Islet precursor cell (in vitro differentiated cells): Measurements from ENCODE around the gene TDRD10.

Source experiments
- DNase-seq: peaks from one replicate; pipeline ENCODE4 v3.0.0-alpha.2; 2018

The TDRD10 gene

DNA sequence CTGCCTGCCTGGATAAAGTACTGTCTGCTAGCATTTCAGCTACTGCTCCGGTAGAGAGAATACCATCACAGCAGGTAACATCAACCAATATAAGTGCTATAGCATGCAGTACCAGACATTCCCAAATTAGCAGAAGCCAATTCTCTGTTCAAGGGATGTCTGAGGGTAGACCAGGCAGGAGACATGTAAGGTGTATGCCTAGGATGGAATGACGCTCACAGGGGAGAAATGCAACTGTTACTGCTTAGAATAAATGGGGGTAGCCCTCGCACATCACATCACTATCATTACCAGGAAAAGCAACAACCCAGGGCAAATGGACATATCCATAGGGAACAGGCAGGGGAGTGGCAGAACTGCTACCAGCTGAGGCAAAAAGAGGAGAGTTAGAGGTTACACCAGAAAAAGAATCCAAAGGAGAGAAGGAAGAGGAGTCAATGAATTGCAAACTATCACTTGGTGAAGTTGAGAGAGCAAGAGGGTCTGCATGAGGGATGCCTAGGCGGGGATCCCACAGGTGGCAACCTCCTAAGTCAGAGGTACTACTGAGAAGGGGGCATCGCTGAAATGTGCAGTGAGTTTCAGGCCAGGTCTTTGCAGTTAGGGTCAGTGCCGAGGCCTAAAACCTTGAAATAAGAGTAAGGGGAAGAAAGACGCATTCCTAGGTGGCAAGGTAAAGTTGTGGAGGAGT, 55.4 kb downstream of the TDRD10 start:
- no peak for DNase-seq

- DNase-seq, result peak; percentile 75
Measured at GRCh38 chr1:154557939-154558719, 56.1 kb downstream of the TDRD10 start, which contains the start of gene UBE2Q1. Gene UBE2Q1, minus strand, starts transcription at chr1:154558662. Its CDS starts 109 bp downstream, at chr1:154558553.

DNA sequence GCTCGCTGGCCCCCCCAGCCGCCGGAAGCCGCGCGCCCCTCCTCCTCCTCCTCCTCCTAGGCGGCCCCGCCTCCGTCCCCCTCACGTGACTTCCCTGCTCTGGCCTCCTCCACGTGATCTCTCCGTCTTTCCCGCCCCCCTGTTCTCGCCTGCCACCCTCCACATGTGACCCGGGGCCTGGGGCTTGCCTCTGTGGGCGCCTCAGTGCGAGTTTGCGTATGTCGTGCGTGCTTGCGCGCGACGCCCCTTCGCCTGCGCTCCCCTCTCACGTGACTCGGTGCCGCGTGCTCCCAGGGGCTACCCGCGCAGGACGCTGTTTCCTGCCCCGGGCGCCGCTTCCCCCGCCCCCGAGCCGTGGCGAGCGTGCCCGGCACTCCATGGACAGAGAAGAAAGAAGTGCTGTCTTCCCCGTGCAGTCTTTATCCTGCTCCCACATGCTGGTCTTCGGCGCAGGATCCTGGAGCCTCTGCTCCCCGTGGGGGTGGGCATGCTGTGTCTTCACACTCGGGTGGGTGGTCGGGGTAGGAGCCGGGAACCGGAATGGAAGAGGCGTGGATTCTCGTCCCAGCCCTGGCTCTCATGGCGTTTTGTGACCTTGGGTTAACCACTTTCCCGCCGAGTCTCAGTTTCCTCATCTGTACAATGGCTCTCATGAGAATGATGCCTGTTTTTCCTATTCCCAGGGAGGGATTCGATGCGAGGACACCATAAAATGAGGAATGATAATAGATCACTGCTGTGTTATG, 56.9 kb downstream of the TDRD10 start:
- DNase-seq, result peak; percentile 99

- peak; percentile 96 for DNase-seq
Measured at GRCh38 chr1:154559466-154560044, 57.5 kb downstream of the TDRD10 start.

DNA sequence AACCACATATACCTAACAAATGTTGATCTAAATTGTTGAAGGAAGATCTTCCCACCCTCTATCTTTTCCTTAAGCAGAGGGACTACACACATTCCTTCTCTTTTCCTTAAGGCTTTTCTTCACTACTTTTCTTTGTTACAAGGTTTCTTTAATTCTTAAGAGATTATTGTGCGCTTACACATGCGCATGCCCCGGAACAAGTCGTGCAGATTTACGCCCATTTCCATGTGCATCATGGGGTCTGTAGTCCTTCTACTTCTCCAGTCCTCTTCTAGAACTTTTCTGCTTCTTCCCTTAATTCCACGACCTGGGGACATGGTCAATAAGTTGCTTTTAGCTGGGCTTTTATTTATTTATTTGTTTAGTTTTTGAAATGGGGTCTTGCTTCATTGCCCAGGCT, 63.9 kb downstream of the TDRD10 start:
- no peak for DNase-seq

- DNase-seq, result peak; percentile 92
Measured at GRCh38 chr1:154567386-154568156, 65.6 kb downstream of the TDRD10 start, which contains the start of gene CHRNB2. Gene CHRNB2, plus strand, starts transcription at chr1:154567778. Its CDS starts 267 bp downstream, at chr1:154568045.

GRCh38 chr1:154568157-154568815, 66.3 kb downstream of the TDRD10 start:
- DNase-seq, result no peak

DNA sequence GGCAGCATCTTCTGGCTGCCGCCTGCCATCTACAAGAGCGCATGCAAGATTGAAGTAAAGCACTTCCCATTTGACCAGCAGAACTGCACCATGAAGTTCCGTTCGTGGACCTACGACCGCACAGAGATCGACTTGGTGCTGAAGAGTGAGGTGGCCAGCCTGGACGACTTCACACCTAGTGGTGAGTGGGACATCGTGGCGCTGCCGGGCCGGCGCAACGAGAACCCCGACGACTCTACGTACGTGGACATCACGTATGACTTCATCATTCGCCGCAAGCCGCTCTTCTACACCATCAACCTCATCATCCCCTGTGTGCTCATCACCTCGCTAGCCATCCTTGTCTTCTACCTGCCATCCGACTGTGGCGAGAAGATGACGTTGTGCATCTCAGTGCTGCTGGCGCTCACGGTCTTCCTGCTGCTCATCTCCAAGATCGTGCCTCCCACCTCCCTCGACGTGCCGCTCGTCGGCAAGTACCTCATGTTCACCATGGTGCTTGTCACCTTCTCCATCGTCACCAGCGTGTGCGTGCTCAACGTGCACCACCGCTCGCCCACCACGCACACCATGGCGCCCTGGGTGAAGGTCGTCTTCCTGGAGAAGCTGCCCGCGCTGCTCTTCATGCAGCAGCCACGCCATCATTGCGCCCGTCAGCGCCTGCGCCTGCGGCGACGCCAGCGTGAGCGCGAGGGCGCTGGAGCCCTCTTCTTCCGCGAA, 69.4 kb downstream of the TDRD10 start:
- DNase-seq, result no peak

- DNase-seq, result no peak
Measured at GRCh38 chr1:154571964-154572288, 69.9 kb downstream of the TDRD10 start.

DNA sequence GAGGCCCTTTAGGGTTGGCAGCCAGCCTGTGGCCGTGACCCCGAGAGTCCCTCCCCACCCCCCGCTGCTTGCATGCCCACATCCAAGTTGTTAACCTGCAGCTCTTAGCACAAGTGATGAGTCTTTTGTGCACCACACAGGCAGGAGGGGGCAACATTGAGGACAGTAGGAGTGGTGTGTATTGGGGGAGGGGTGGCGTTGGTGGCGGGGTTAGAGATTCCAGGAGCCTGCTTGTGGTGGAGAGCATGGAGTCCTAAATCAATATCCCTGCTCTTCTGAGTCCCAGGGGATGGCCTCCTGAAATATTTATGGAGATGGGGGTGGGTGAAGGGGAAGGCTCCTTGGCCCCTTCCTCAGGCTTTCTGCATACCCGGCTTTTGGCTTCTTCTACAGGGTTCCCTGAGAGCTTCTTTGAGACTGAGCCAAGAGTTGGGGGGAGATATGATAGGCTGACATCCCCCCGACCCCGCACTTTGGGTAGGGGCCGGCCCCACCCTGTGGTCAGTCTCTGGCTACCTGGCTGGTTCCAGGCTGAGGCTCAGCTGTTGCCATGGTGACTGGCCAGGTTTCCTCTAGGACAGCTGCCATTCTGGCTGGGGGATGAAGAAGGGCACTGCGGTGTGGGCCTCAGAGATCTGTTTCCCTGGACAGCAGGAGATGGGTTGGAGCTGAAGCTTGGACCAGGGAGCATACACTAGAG, 70.6 kb downstream of the TDRD10 start:
- no peak for DNase-seq

DNA sequence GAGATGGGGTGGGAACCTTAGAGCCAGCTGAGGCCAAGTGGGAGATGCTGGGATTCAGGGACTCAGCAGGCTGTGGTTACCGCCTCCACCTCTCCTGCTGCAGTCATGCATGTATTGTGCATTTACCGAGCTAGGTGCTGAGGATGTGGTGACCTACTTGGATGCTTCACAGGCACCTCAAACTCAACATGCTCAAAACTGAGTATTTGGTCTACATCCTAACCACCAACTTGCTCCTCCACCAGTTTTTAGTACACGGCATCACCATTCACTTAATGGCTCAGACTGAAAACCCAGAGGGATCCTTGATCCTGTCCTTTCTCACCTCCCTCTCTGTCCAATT, 71.1 kb downstream of the TDRD10 start:
- no peak for DNase-seq

GRCh38 chr1:154574716-154575115, 72.7 kb downstream of the TDRD10 start:
- no peak for DNase-seq

DNA sequence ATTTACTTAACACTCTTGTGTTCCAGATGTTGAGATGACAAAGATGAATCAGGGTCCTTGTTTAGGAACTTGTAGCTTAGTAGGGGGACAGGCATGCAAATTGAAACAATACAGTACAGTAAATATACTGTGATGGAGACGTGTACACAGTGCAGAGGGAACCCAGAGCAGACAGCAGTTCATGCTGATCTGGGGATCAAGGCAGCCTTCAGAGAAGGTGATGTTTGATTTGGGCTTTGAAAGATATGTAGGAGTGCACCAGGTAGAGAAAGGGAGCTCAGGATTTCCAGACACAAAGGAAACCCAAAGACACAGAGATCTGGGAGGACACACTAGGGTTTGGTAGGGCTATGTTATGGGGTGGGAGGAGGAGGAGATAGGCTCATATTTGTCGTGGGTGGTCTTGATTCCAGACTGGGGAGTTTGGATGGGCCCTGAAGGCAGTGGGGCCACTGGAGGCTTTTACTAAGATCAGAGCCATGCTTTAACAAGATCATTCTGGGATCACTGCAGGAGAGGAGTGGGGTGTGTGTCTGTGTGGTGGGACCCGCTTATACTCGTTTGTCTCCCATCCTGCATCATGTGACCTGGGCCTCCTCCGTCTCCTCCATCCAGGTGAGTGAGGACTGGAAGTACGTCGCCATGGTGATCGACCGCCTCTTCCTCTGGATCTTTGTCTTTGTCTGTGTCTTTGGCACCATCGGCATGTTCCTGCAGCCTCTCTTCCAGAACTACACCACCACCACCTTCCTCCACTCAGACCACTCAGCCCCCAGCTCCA, 73.3 kb downstream of the TDRD10 start:
- no peak for DNase-seq

GRCh38 chr1:154575951-154576566, 74.0 kb downstream of the TDRD10 start:
- no peak for DNase-seq

DNA sequence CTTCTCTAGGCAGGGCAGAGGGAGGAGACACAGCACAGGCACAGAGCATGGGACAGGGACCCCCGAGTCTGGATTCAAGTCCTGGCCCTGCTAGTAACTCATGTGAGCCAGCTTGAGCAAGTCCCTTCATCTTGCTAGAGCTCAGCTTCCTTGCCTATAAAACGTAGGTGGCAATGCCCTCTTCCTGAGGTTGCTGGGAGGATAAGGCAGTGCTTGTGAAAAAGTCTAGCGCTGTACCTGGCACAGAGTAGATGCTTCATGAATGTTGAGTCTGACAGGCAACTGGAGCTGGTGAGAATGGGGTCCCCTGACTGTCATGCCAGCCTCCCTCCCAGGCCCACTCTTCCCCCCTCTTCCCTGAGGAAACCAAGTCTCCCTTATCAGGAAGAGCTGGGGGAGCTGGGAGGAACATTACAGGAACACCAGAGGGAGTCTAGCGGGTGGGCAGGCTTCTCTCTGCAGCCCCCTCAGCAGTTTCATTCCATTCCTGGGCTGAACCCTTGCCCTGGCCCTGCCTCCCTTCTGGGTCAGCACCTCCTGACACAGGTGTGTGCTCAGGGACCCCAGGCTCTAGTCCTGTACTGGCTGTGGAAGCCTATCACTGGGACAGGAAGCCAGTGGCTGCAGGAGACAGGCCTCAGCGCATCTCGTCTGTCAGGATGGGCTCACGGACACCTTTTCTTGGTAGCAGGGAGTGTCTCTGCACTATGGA, 75.5 kb downstream of the TDRD10 start:
- no peak for DNase-seq

- DNase-seq, result no peak
Measured at GRCh38 chr1:154578058-154578418, 76.0 kb downstream of the TDRD10 start.

DNA sequence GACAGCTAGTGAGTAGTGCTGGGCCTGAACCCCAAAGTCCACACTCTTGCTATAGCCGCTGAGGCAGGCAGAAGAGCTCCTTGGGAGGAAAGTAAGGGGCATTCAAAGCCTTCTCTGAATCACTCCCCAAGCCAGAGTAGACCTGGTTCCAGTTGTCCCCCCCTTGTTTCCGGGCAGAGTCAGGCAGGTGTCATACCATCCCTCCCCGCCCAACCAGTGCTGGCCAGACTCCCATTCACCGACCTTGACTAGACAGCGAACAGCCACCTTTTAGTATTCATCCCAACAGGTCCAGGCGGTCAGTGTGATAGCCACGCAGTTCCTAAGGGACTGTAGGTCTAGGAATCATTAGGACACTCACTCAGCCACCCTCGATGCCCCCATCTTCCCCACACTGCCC, 77.4 kb downstream of the TDRD10 start:
- DNase-seq, result no peak

DNA sequence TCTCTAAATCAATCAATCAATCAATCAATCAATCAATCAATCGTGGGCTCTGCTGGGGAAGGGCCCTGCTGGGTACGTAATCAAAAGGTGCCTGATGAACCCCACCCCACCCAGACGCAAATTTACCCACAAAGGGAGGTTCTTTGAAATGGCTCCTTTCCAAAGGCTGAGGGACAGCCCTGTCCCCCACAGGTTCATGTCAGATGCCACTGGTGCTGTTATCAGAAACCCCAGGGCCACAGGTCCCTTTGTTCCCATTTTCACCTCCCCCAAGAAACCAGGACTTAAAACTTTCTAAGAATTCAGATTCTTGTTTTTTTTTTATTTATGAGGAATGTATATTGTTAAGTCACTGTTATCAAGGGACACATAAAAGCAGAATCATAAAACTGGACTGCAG, 79.7 kb downstream of the TDRD10 start:
- DNase-seq, result no peak

DNA sequence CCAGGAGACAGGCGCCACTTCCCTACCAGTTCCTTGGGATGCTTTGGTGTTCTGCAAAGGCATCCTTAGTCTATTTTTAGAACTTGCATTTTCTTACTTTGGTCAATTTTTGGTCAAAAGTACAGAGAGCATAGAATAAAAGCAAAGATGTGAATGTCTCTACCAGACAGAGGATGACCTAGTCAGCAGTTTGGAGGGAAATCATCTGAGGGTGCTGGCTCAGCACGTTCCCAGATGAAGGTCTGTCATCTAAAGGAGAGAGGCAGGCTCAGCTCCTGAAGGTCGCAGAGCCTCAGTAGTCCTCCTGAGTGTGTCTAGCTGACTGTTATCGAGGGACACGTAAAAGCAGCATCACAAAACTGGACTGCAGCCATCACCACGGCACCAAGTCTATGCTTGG, 80.9 kb downstream of the TDRD10 start:
- DNase-seq, result no peak
